Endodermal cell (in vitro differentiated cells): ENCODE measurements around the gene PLEKHG4. TPM values are rescaled to one million over a fixed set of nuclear protein-coding genes. Genes with fewer than 3 reads are reported as not detected.

Experiments
- DNase-seq: peaks from one replicate; pipeline ENCODE4 v3.0.0-alpha.2; 2017
- H3K27ac ChIP-seq: 2 replicates; pipeline ENCODE4 v1.5.1; 2013; ENCODE audit warnings: mild to moderate bottlenecking, low read depth, low read length, moderate library complexity
- H3K27me3 ChIP-seq: 2 replicates; pipeline ENCODE4 v1.6.1; 2013; ENCODE audit warnings: mild to moderate bottlenecking, low read length, moderate library complexity; ENCODE audit not compliant: insufficient read depth, control insufficient read depth, poor library complexity, severe bottlenecking
- H3K36me3 ChIP-seq: 2 replicates; pipeline ENCODE4 v1.7.0; 2013; ENCODE audit warnings: mild to moderate bottlenecking, low read length, moderate library complexity; ENCODE audit not compliant: control insufficient read depth, insufficient read depth
- H3K4me1 ChIP-seq: one replicate; pipeline ENCODE4 v1.7.0; 2013; ENCODE audit warnings: low read length; ENCODE audit not compliant: control insufficient read depth, insufficient read depth
- H3K4me3 ChIP-seq: 2 replicates; pipeline ENCODE4 v1.5.1; 2013; ENCODE audit warnings: mild to moderate bottlenecking, low read length, moderate library complexity
- H3K9ac ChIP-seq: 2 replicates; pipeline ENCODE4 v1.6.1; 2013; ENCODE audit warnings: mild to moderate bottlenecking, low read length, moderate library complexity; ENCODE audit not compliant: poor library complexity, severe bottlenecking; ENCODE audit errors: extremely low read depth
- H3K9me3 ChIP-seq: 2 replicates; pipeline ENCODE4 v1.6.1; 2013; ENCODE audit warnings: mild to moderate bottlenecking, low read length, moderate library complexity; ENCODE audit not compliant: control insufficient read depth
- H3K27ac Mint-ChIP-seq: 2 replicates; pipeline ENCODE4 v1.8.0; 2020; ENCODE audit warnings: mixed read lengths
- H3K27me3 Mint-ChIP-seq: 2 replicates; pipeline ENCODE4 v1.8.0; 2021; ENCODE audit warnings: mild to moderate bottlenecking, mixed read lengths; ENCODE audit not compliant: insufficient read depth
- H3K36me3 Mint-ChIP-seq: 2 replicates; pipeline ENCODE4 v1.8.0; 2020; ENCODE audit warnings: low read depth, mixed read lengths
- H3K4me1 Mint-ChIP-seq: 2 replicates; pipeline ENCODE4 v1.8.0; 2020; ENCODE audit warnings: mixed read lengths
- H3K4me3 Mint-ChIP-seq: 2 replicates; pipeline ENCODE4 v1.8.0; 2020; ENCODE audit warnings: mild to moderate bottlenecking, moderate library complexity, mixed read lengths
- H3K9me3 Mint-ChIP-seq: 2 replicates; pipeline ENCODE4 v1.8.0; 2020; ENCODE audit warnings: mild to moderate bottlenecking, mixed read lengths
- CTCF ChIP-seq: fragments of 200-600 bp; sonication (generic); conservative IDR thresholded peaks from 2 replicates; pipeline ENCODE4 v1.5.0; 2021; ENCODE audit warnings: antibody characterized with exemption, mild to moderate bottlenecking
- WGBS, 2 experiments: methylation state at CpG; one replicate each; pipeline versions ENCODE4 v1.1.5 to v1.1.7; 2013; ENCODE audit warnings: missing lambda C conversion rate in 2 of 2, mixed read lengths in 1 of 2; ENCODE audit not compliant: insufficient coverage in 1 of 2, insufficient read length in 1 of 2; 5-methylcytosine and 5-hydroxymethylcytosine counted together
- total RNA-seq, 2 donors: library from RNA; stranded (reverse); fragmentation: NEBNext Ultra II Directional in 1 of 2; extraction: Animal tissue kit (Norgen Biotek cat#: 25700) in 1 of 2; gene quantifications; 2 replicates in 1 of 2; 3 replicates in 1 of 2; pipeline ENCODE4 v1.2.1, GENCODE V29; 2021

The PLEKHG4 gene
- total RNA-seq, 2 donors from 2014 or later, result 10.5 to 12.4 TPM

GRCh38 chr16:67326472-67327309 is 47.4 kb downstream of the PLEKHG4 start, which contains the start of the genes KCTD19 and LRRC36:
KCTD19 (minus strand) TSS chr16:67326741; CDS start chr16:67326707, 34 bp downstream.
LRRC36 (plus strand) TSS chr16:67326815; CDS start chr16:67326863, 48 bp downstream.
- WGBS, 2 experiments, result 7 to 29% methylated on average over 16 to 61 of the region's 61 CpGs
- H3K9me3 Mint-ChIP-seq, result no peaks in the 10 kb centered on the region
- TF ChIP-seq CTCF, result peak; percentile 88
- no peak within 1 kb of the TSS for H3K27ac ChIP-seq
- peak; percentile 99 for DNase-seq
- peaks cover 8% of the 10 kb centered on the region for H3K4me1 Mint-ChIP-seq
- no peaks in the 10 kb centered on the region for H3K9me3 ChIP-seq
- no peaks in the 10 kb centered on the region for H3K36me3 ChIP-seq
- peaks cover 35% of the 10 kb centered on the region for H3K27me3 Mint-ChIP-seq
- H3K27me3 ChIP-seq, result no peaks in the 10 kb centered on the region
- H3K9ac ChIP-seq, result no peak within 1 kb of the TSS
- no peaks in the 10 kb centered on the region for H3K36me3 Mint-ChIP-seq
- peak within 1 kb of the TSS; percentile 36 for H3K27ac Mint-ChIP-seq
- H3K4me1 ChIP-seq, result no peaks in the 10 kb centered on the region
- peak within 1 kb of the TSS; percentile 87 for H3K4me3 ChIP-seq
- peak within 1 kb of the TSS; percentile 60 for H3K4me3 Mint-ChIP-seq

- H3K4me1 ChIP-seq, result no peaks in the 10 kb centered on the region
- TF ChIP-seq CTCF, result no peak
- H3K27me3 Mint-ChIP-seq, result peaks cover 34% of the 10 kb centered on the region
- no peak overlapping the region for H3K27ac Mint-ChIP-seq
- peaks cover 7% of the 10 kb centered on the region for H3K4me1 Mint-ChIP-seq
- H3K9me3 Mint-ChIP-seq, result no peaks in the 10 kb centered on the region
- no peak overlapping the region for H3K9ac ChIP-seq
- no peaks in the 10 kb centered on the region for H3K36me3 Mint-ChIP-seq
- 92 to 96% methylated on average over 2 to 3 of the region's 3 CpGs for WGBS, 2 experiments
- H3K27ac ChIP-seq, result no peak overlapping the region
- no peak for DNase-seq
- H3K9me3 ChIP-seq, result no peaks in the 10 kb centered on the region
- no peak overlapping the region for H3K4me3 Mint-ChIP-seq
- no peaks in the 10 kb centered on the region for H3K27me3 ChIP-seq
- no peaks in the 10 kb centered on the region for H3K36me3 ChIP-seq
- peak overlapping the region; percentile 70 for H3K4me3 ChIP-seq
Observed at GRCh38 chr16:67327743-67328142, 48.4 kb downstream of the PLEKHG4 start.

- Mint-ChIP-seq H3K27ac (no peak overlapping the region), H3K9me3 (peaks cover 10% of the 10 kb centered on the region), H3K36me3 (no peaks in the 10 kb centered on the region), H3K4me1 (peaks cover 3% of the 10 kb centered on the region), H3K4me3 (no peak overlapping the region), H3K27me3 (peaks cover 18% of the 10 kb centered on the region)
- H3K36me3 ChIP-seq, result no peaks in the 10 kb centered on the region
- no peaks in the 10 kb centered on the region for H3K27me3 ChIP-seq
- no peak overlapping the region for H3K27ac ChIP-seq
- DNase-seq, result no peak
- WGBS, 2 experiments, result 90 to 95% methylated on average over 2 to 4 of the region's 5 CpGs
- H3K4me1 ChIP-seq, result no peaks in the 10 kb centered on the region
- H3K4me3 ChIP-seq, result no peak overlapping the region
- H3K9ac ChIP-seq, result no peak overlapping the region
- no peak for TF ChIP-seq CTCF
- H3K9me3 ChIP-seq, result no peaks in the 10 kb centered on the region
Observed at GRCh38 chr16:67329901-67330300, 50.6 kb downstream of the PLEKHG4 start.
